Peyer's patch (tissue), 4 donors: ENCODE results near the gene TOMM70.

Experiments
- POLR2A ChIP-seq, 2 donors: fragments of 450-650 bp; IDR thresholded peaks; one replicate each; pipeline ENCODE4 v1.5.1; 2017; ENCODE audit warnings: antibody characterized with exemption in 2 of 2, mild to moderate bottlenecking in 2 of 2, moderate library complexity in 2 of 2
- TF ChIP-seq, protein P1 (sequence below), 6 experiments: fragments of 450-650 bp in 4 of 6; fragments of 200-600 bp in 2 of 6; sonication (generic) in 1 of 6; IDR thresholded peaks; one replicate each; pipeline ENCODE4 v1.5.1; 2017 to 2019; ENCODE audit warnings: antibody characterized with exemption in 6 of 6, mild to moderate bottlenecking in 3 of 6, moderate library complexity in 1 of 6

DNA sequence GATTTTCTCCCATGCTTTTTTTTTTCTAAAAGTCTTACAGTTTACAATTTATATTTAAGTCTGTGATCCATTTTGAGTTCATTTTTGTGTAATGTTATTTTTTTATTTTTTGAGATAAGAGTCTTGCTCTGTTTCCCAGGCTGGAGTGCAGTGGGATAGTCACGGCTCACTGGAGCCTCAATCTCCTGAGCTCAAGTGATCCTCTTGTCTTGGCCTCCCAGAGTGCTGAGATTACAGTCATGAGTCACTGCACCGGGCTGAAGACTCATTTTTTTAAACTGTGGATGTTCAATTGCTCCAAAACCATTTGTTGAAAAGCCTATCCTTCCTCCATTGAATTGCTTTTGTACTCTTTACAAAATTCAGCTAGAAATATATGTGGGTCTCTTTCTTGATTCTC is 20.0 kb upstream of the TOMM70 start:
- TF ChIP-seq, protein P1, sequence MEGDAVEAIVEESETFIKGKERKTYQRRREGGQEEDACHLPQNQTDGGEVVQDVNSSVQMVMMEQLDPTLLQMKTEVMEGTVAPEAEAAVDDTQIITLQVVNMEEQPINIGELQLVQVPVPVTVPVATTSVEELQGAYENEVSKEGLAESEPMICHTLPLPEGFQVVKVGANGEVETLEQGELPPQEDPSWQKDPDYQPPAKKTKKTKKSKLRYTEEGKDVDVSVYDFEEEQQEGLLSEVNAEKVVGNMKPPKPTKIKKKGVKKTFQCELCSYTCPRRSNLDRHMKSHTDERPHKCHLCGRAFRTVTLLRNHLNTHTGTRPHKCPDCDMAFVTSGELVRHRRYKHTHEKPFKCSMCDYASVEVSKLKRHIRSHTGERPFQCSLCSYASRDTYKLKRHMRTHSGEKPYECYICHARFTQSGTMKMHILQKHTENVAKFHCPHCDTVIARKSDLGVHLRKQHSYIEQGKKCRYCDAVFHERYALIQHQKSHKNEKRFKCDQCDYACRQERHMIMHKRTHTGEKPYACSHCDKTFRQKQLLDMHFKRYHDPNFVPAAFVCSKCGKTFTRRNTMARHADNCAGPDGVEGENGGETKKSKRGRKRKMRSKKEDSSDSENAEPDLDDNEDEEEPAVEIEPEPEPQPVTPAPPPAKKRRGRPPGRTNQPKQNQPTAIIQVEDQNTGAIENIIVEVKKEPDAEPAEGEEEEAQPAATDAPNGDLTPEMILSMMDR (IDR thresholded peaks at IDR 0.05), result no peak
- TF ChIP-seq POLR2A (IDR thresholded peaks at IDR 0.05), result no peak
